Body of pancreas (tissue), 4 donors: ENCODE results near the gene SLC29A4.

Experiments
- POLR2A ChIP-seq, 3 donors: fragments of 450-650 bp; IDR thresholded peaks; one replicate each; pipeline ENCODE4 v1.6.1; 2016; ENCODE audit warnings: antibody characterized with exemption in 3 of 3, mild to moderate bottlenecking in 2 of 3
- TF ChIP-seq, protein P1 (sequence below), 7 experiments: fragments of 450-650 bp in 4 of 7; fragments of 200-600 bp in 3 of 7; sonication (generic) in 3 of 7; IDR thresholded peaks; one replicate each; pipeline ENCODE4 v1.5.1; 2016 to 2019; ENCODE audit warnings: antibody characterized with exemption in 7 of 7

DNA sequence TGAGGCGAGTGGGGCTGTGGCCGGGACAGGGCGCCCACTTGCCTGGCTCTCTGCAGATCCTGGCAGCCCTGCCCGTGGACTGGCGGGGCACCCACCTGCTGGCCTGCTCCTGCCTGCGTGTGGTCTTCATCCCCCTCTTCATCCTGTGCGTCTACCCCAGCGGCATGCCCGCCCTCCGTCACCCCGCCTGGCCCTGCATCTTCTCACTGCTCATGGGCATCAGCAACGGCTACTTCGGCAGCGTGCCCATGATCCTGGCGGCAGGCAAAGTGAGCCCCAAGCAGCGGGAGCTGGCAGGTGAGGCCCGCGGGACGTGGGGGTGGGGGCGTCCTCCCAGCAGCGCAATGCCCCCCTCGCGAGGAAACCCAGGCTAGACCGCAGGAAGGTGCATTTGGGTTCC lies 17.6 kb downstream of the SLC29A4 start:
- TF ChIP-seq, protein P1, sequence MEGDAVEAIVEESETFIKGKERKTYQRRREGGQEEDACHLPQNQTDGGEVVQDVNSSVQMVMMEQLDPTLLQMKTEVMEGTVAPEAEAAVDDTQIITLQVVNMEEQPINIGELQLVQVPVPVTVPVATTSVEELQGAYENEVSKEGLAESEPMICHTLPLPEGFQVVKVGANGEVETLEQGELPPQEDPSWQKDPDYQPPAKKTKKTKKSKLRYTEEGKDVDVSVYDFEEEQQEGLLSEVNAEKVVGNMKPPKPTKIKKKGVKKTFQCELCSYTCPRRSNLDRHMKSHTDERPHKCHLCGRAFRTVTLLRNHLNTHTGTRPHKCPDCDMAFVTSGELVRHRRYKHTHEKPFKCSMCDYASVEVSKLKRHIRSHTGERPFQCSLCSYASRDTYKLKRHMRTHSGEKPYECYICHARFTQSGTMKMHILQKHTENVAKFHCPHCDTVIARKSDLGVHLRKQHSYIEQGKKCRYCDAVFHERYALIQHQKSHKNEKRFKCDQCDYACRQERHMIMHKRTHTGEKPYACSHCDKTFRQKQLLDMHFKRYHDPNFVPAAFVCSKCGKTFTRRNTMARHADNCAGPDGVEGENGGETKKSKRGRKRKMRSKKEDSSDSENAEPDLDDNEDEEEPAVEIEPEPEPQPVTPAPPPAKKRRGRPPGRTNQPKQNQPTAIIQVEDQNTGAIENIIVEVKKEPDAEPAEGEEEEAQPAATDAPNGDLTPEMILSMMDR (IDR thresholded peaks at IDR 0.05), result no peak
- no peak for TF ChIP-seq POLR2A (IDR thresholded peaks at IDR 0.05)
